ENCODE measurements around the gene MCM8. TPM values are rescaled to one million over a fixed set of nuclear protein-coding genes. Genes with fewer than 3 reads are reported as not detected.

MCM8 gene
- total RNA-seq, 1 donor from 2014 or later: 7.1 TPM

- H3K9me3 Mint-ChIP-seq (ENCODE audit: unreplicated experiment): no peaks in the 10 kb centered on the region
- no peak overlapping the region for H3K27ac Mint-ChIP-seq (ENCODE audit: unreplicated experiment)
- peaks cover 2% of the 10 kb centered on the region for H3K4me1 Mint-ChIP-seq (ENCODE audit: unreplicated experiment)
- no peak for DNase-seq (ENCODE audit: extremely low spot score, unreplicated experiment)
- no peak overlapping the region for H3K4me3 Mint-ChIP-seq (ENCODE audit: unreplicated experiment)
- no peaks in the 10 kb centered on the region for H3K27me3 Mint-ChIP-seq (ENCODE audit: unreplicated experiment)
- H3K36me3 Mint-ChIP-seq (ENCODE audit: unreplicated experiment): peaks cover 56% of the 10 kb centered on the region
- TF ChIP-seq CTCF (IDR thresholded peaks at IDR 0.05): no peak
Measured at GRCh38 chr20:6017467-6017866, 67.0 kb downstream of the MCM8 start.

- Mint-ChIP-seq H3K4me3 (ENCODE audit: unreplicated experiment) (no peak overlapping the region), H3K27ac (ENCODE audit: unreplicated experiment) (no peak overlapping the region), H3K36me3 (ENCODE audit: unreplicated experiment) (peaks cover 56% of the 10 kb centered on the region), H3K4me1 (ENCODE audit: unreplicated experiment) (peaks cover 2% of the 10 kb centered on the region), H3K9me3 (ENCODE audit: unreplicated experiment) (peaks cover 3% of the 10 kb centered on the region), H3K27me3 (ENCODE audit: unreplicated experiment) (no peaks in the 10 kb centered on the region)
- DNase-seq (ENCODE audit: extremely low spot score, unreplicated experiment): no peak
- no peak for TF ChIP-seq CTCF (IDR thresholded peaks at IDR 0.05)
Measured at GRCh38 chr20:6017880-6018279, 67.4 kb downstream of the MCM8 start.

- Mint-ChIP-seq H3K9me3 (ENCODE audit: unreplicated experiment) (peaks cover 20% of the 10 kb centered on the region), H3K4me3 (ENCODE audit: unreplicated experiment) (no peak overlapping the region), H3K36me3 (ENCODE audit: unreplicated experiment) (peaks cover 52% of the 10 kb centered on the region), H3K4me1 (ENCODE audit: unreplicated experiment) (no peaks in the 10 kb centered on the region), H3K27me3 (ENCODE audit: unreplicated experiment) (no peaks in the 10 kb centered on the region), H3K27ac (ENCODE audit: unreplicated experiment) (no peak overlapping the region)
- no peak for TF ChIP-seq CTCF (IDR thresholded peaks at IDR 0.05)
- DNase-seq (ENCODE audit: extremely low spot score, unreplicated experiment): no peak
Measured at GRCh38 chr20:6024768-6025167, 74.3 kb downstream of the MCM8 start.

GRCh38 chr20:6026051-6026450, 75.6 kb downstream of the MCM8 start:
- TF ChIP-seq CTCF (IDR thresholded peaks at IDR 0.05): no peak
- Mint-ChIP-seq H3K27me3 (ENCODE audit: unreplicated experiment) (no peaks in the 10 kb centered on the region), H3K27ac (ENCODE audit: unreplicated experiment) (no peak overlapping the region), H3K4me1 (ENCODE audit: unreplicated experiment) (no peaks in the 10 kb centered on the region), H3K9me3 (ENCODE audit: unreplicated experiment) (peaks cover 20% of the 10 kb centered on the region), H3K4me3 (ENCODE audit: unreplicated experiment) (no peak overlapping the region), H3K36me3 (ENCODE audit: unreplicated experiment) (peaks cover 50% of the 10 kb centered on the region)
- no peak for DNase-seq (ENCODE audit: extremely low spot score, unreplicated experiment)

- Mint-ChIP-seq H3K36me3 (ENCODE audit: unreplicated experiment) (peaks cover 44% of the 10 kb centered on the region), H3K9me3 (ENCODE audit: unreplicated experiment) (peaks cover 14% of the 10 kb centered on the region), H3K4me3 (ENCODE audit: unreplicated experiment) (no peak overlapping the region), H3K27me3 (ENCODE audit: unreplicated experiment) (no peaks in the 10 kb centered on the region), H3K27ac (ENCODE audit: unreplicated experiment) (no peak overlapping the region), H3K4me1 (ENCODE audit: unreplicated experiment) (no peaks in the 10 kb centered on the region)
- no peak for TF ChIP-seq CTCF (IDR thresholded peaks at IDR 0.05)
- DNase-seq (ENCODE audit: extremely low spot score, unreplicated experiment): no peak
Measured at GRCh38 chr20:6028818-6029217, 78.4 kb downstream of the MCM8 start.
